ENCODE results near the gene AFF3. TPM values are rescaled to one million over a fixed set of nuclear protein-coding genes. Genes with fewer than 3 reads are reported as not detected.

AFF3 gene
- total RNA-seq, 1 experiment from 2014 or later = not detected

DNA sequence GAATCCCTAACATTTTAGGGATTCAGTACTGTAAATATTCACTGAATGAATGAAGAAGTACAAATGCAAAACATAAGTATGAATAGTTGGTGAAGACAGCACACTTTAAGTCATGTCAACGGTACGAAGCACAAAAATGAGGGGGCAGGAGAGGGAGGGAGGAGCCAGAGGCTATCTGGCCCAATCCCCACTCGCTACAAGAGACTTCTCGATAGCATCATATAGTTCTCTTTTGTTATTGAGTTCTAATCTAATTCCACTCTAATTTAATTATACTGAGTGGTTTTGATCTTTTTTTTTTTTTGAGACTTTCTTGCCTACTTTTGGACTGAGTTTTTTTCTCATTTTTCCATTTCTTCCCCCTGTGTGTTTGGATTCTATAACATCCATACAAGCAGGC, 500.4 kb downstream of the AFF3 start:
- no peak overlapping the region for H3K4me2 ChIP-seq
- no peaks in the 10 kb centered on the region for H3K9me2 ChIP-seq (ENCODE audit: insufficient read depth)
- intact Hi-C loops (cut with micrococcal nuclease; ENCODE audit: unreplicated experiment) = no loop called here
- H3K4me3 ChIP-seq = no peak overlapping the region
- no peaks in the 10 kb centered on the region for H3F3A ChIP-seq (ENCODE audit: insufficient read depth, low read depth)
- no peak overlapping the region for H2AFZ ChIP-seq
- no peaks in the 10 kb centered on the region for H3K36me3 ChIP-seq (ENCODE audit: low read depth)
- H3K27me3 ChIP-seq (ENCODE audit: insufficient read depth, low read depth) = peaks cover 93% of the 10 kb centered on the region
- TF ChIP-seq, protein P1, sequence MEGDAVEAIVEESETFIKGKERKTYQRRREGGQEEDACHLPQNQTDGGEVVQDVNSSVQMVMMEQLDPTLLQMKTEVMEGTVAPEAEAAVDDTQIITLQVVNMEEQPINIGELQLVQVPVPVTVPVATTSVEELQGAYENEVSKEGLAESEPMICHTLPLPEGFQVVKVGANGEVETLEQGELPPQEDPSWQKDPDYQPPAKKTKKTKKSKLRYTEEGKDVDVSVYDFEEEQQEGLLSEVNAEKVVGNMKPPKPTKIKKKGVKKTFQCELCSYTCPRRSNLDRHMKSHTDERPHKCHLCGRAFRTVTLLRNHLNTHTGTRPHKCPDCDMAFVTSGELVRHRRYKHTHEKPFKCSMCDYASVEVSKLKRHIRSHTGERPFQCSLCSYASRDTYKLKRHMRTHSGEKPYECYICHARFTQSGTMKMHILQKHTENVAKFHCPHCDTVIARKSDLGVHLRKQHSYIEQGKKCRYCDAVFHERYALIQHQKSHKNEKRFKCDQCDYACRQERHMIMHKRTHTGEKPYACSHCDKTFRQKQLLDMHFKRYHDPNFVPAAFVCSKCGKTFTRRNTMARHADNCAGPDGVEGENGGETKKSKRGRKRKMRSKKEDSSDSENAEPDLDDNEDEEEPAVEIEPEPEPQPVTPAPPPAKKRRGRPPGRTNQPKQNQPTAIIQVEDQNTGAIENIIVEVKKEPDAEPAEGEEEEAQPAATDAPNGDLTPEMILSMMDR (conservative IDR thresholded peaks at IDR 0.05) = no peak
- TF ChIP-seq EZH2 (IDR thresholded peaks at IDR 0.05; ENCODE audit: low read depth) = no peak
- H3K4me1 ChIP-seq (replicated peaks; ENCODE audit: insufficient read depth) = no peaks in the 10 kb centered on the region
- H3K27ac ChIP-seq = no peak overlapping the region
- no peak for DNase-seq
- H3K9me3 ChIP-seq (ENCODE audit: insufficient read depth, low read depth) = no peaks in the 10 kb centered on the region
- H3K79me2 ChIP-seq (ENCODE audit: low read depth) = no peaks in the 10 kb centered on the region
- H4K20me1 ChIP-seq (ENCODE audit: insufficient read depth) = no peaks in the 10 kb centered on the region
- POLR2A ChIA-PET (ENCODE audit: unreplicated experiment) = no interaction called here
- BruUV-seq (replicated peaks) = no TSS peak
- CTCF ChIA-PET = no interaction called here

DNA sequence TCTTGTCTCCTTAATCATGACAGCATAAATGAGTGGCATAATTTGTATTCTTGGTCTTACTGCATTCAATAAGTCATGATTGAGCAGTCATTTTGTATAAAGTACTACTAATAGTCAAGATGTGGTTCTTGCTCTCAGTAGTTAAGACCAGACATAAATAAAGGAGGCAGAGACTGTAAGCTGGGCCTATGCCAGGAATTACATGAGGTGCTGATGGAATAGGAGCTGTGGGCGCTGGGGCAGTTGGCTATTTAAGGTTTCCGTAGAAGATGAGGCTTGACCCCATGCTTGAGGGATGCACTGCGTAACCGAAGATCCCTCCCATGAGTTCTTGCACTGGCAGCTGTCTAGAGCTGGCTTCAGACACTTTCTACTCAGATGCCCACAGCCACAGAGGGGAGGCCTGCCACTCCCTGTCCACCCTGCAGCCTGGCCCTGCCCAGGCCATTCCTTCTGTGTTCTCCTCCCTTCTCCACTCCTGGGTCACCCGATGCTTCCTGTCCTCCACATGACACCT, 501.7 kb downstream of the AFF3 start:
- TF ChIP-seq, protein P1 (conservative IDR thresholded peaks at IDR 0.05) = no peak
- TF ChIP-seq EZH2 (IDR thresholded peaks at IDR 0.05; ENCODE audit: low read depth) = no peak
- BruUV-seq (replicated peaks) = no TSS peak
- H3K4me1 ChIP-seq (replicated peaks; ENCODE audit: insufficient read depth) = no peaks in the 10 kb centered on the region
- H3K79me2 ChIP-seq (ENCODE audit: low read depth) = no peaks in the 10 kb centered on the region
- H3K4me3 ChIP-seq = no peak overlapping the region
- no peaks in the 10 kb centered on the region for H3K9me2 ChIP-seq (ENCODE audit: insufficient read depth)
- ChIA-PET CTCF (interaction anchor here (0.6 kb wide), 1 partner anchor 22 kb away, joined by 3 read pairs; no protein-coding TSS in a partner anchor), POLR2A (ENCODE audit: unreplicated experiment) (no interaction called here)
- DNase-seq = no peak
- H3K9me3 ChIP-seq (ENCODE audit: insufficient read depth, low read depth) = no peaks in the 10 kb centered on the region
- intact Hi-C loops (cut with micrococcal nuclease; ENCODE audit: unreplicated experiment) = no loop called here
- H3K36me3 ChIP-seq (ENCODE audit: low read depth) = no peaks in the 10 kb centered on the region
- no peak overlapping the region for H3K4me2 ChIP-seq
- no peaks in the 10 kb centered on the region for H4K20me1 ChIP-seq (ENCODE audit: insufficient read depth)
- no peaks in the 10 kb centered on the region for H3F3A ChIP-seq (ENCODE audit: insufficient read depth, low read depth)
- no peak overlapping the region for H2AFZ ChIP-seq
- peaks cover 93% of the 10 kb centered on the region for H3K27me3 ChIP-seq (ENCODE audit: insufficient read depth, low read depth)
- H3K27ac ChIP-seq = no peak overlapping the region

DNA sequence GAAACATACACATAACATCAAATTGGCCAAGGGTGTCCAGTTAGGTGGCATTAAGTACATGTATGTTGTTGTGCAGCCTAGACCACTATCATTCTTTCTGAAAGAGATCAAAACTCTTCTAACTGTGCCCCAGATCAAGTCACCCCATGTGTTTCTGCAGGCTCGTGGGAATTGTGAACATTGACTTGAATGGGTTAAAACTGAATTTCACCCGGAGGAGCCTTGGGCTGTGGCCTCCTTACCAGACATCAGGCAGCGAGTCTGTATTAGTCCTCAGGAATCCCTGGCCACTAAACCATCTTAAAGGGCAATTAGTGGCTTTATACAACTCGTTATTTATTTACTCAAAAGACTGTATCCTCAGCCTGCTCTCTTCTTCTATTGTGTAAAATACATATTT, 503.6 kb downstream of the AFF3 start:
- no peak overlapping the region for H3K27ac ChIP-seq
- no peak for DNase-seq
- no peaks in the 10 kb centered on the region for H3K9me3 ChIP-seq (ENCODE audit: insufficient read depth, low read depth)
- H3K27me3 ChIP-seq (ENCODE audit: insufficient read depth, low read depth) = peaks cover 90% of the 10 kb centered on the region
- TF ChIP-seq, protein P1 (conservative IDR thresholded peaks at IDR 0.05) = no peak
- TF ChIP-seq EZH2 (IDR thresholded peaks at IDR 0.05; ENCODE audit: low read depth) = no peak
- no peaks in the 10 kb centered on the region for H3K79me2 ChIP-seq (ENCODE audit: low read depth)
- no peak overlapping the region for H3K4me2 ChIP-seq
- no peaks in the 10 kb centered on the region for H3K9me2 ChIP-seq (ENCODE audit: insufficient read depth)
- no peak overlapping the region for H2AFZ ChIP-seq
- H3F3A ChIP-seq (ENCODE audit: insufficient read depth, low read depth) = no peaks in the 10 kb centered on the region
- H3K4me1 ChIP-seq (replicated peaks; ENCODE audit: insufficient read depth) = no peaks in the 10 kb centered on the region
- no peak overlapping the region for H3K4me3 ChIP-seq
- no peaks in the 10 kb centered on the region for H3K36me3 ChIP-seq (ENCODE audit: low read depth)
- intact Hi-C loops (cut with micrococcal nuclease; ENCODE audit: unreplicated experiment) = no loop called here
- ChIA-PET POLR2A (ENCODE audit: unreplicated experiment) (no interaction called here), CTCF (no interaction called here)
- BruUV-seq (replicated peaks) = no TSS peak
- H4K20me1 ChIP-seq (ENCODE audit: insufficient read depth) = no peaks in the 10 kb centered on the region

Measured in PC-9 (cell line).